Cardiac muscle cell (in vitro differentiated cells and primary cell): ENCODE data around the gene WWP2. TPM values are rescaled to one million over a fixed set of nuclear protein-coding genes. Genes with fewer than 3 reads are reported as not detected.

Source experiments
- DNase-seq, 2 donors: peaks; one replicate each; pipeline versions ENCODE4 v3.0.0 to v3.0.0-alpha.2; 2010 to 2017; ENCODE audit warnings: low read depth in 1 of 2, low spot score in 1 of 2
- H3K27ac ChIP-seq: fragments of 200-600 bp; sonication (generic); 2 replicates; pipeline ENCODE4 v1.5.1; 2016
- H3K27me3 ChIP-seq: fragments of 200-600 bp; sonication (generic); 2 replicates; pipeline ENCODE4 v1.6.0; 2016; ENCODE audit warnings: control low read depth
- H3K36me3 ChIP-seq: fragments of 200-600 bp; sonication (generic); 2 replicates; pipeline ENCODE4 v1.5.1; 2016; ENCODE audit warnings: control low read depth
- H3K4me1 ChIP-seq: fragments of 200-600 bp; sonication (generic); 2 replicates; pipeline ENCODE4 v1.8.1; 2017; ENCODE audit warnings: low read depth, mild to moderate bottlenecking, mixed run types
- H3K4me3 ChIP-seq: fragments of 200-600 bp; sonication (generic); 2 replicates; pipeline ENCODE4 v1.5.1; 2016; ENCODE audit warnings: mild to moderate bottlenecking
- H3K9me3 ChIP-seq: fragments of 200-600 bp; sonication (generic); 2 replicates; pipeline ENCODE4 v1.5.1; 2017; ENCODE audit warnings: low read depth, mild to moderate bottlenecking, control low read depth
- polyA plus RNA-seq: library from polyadenylated mRNA; unstranded; fragments of >200 nt; fragmentation: Nextera tagmentation; extraction: Ambion mirVana; gene quantifications from 2 replicates; pipeline ENCODE4 v1.2.1, GENCODE V29; 2016
- total RNA-seq: library from RNA; depleted of rRNA; stranded (reverse); fragments of >200 nt; gene quantifications from 2 replicates; pipeline ENCODE4 v1.2.3, GENCODE V29; 2016
- TF ChIP-seq, protein P1 (sequence below): IDR thresholded peaks from 2 replicates; pipeline ENCODE4 v1.5.1; 2012; ENCODE audit warnings: low read depth, mild to moderate bottlenecking, low read length

WWP2 gene
- total and polyA plus RNA-seq, 2 experiments from 2014 or later = 21.3 to 27.8 TPM

DNA sequence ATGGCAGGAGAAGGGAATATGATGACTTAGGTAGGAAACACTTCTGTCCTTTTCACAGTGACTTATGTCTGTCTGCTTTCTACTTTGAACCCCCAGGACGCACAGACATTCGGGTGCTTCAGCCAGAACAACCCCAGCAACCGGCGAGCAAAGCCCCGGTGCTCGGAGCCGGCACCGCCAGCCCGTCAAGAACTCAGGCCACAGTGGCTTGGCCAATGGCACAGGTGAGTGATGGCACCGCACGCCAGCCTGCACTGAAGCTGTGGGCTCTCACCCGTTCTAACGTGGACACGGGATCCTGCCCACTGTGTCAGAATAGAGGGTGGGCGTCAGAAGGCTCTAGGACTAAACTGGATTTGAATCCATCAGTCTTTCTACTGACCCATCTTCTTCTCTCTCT, 109.6 kb downstream of the WWP2 start:
- Histone ChIP-seq H3K4me3 (no peak overlapping the region), H3K4me1 (no peaks in the 10 kb centered on the region), H3K27me3 (no peaks in the 10 kb centered on the region), H3K27ac (no peak overlapping the region), H3K36me3 (peaks cover 4% of the 10 kb centered on the region), H3K9me3 (peaks cover 3% of the 10 kb centered on the region)
- DNase-seq = no peak
- TF ChIP-seq, protein P1, sequence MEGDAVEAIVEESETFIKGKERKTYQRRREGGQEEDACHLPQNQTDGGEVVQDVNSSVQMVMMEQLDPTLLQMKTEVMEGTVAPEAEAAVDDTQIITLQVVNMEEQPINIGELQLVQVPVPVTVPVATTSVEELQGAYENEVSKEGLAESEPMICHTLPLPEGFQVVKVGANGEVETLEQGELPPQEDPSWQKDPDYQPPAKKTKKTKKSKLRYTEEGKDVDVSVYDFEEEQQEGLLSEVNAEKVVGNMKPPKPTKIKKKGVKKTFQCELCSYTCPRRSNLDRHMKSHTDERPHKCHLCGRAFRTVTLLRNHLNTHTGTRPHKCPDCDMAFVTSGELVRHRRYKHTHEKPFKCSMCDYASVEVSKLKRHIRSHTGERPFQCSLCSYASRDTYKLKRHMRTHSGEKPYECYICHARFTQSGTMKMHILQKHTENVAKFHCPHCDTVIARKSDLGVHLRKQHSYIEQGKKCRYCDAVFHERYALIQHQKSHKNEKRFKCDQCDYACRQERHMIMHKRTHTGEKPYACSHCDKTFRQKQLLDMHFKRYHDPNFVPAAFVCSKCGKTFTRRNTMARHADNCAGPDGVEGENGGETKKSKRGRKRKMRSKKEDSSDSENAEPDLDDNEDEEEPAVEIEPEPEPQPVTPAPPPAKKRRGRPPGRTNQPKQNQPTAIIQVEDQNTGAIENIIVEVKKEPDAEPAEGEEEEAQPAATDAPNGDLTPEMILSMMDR = no peak

DNA sequence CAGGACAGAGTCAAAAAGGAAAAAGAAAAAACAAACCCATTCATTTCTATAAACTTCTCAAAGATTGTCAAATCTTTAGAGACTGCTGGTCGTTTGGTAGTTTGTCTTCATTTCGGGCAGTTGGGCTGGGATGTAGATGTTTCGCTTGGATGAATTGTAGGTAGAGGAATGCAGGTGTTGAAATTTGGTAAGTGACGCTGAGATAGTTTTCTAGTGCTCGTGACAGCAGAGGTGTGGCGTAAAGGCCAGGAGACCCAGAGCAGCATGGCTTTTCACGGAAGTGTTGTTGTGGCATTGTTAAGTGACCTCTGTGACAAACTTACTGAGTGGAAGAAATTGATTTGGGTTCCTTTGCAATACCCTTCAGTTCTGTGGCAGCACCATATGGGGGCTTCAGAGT, 110.8 kb downstream of the WWP2 start:
- H3K4me1 ChIP-seq = no peaks in the 10 kb centered on the region
- peaks cover 4% of the 10 kb centered on the region for H3K9me3 ChIP-seq
- TF ChIP-seq, protein P1 = no peak
- H3K27me3 ChIP-seq = no peaks in the 10 kb centered on the region
- no peak overlapping the region for H3K27ac ChIP-seq
- DNase-seq = no peak
- no peak overlapping the region for H3K4me3 ChIP-seq
- H3K36me3 ChIP-seq = peaks cover 4% of the 10 kb centered on the region

- TF ChIP-seq, protein P1 = no peak
- no peak overlapping the region for H3K27ac ChIP-seq
Observed at GRCh38 chr16:69873783-69874182, 111.7 kb downstream of the WWP2 start.

DNA sequence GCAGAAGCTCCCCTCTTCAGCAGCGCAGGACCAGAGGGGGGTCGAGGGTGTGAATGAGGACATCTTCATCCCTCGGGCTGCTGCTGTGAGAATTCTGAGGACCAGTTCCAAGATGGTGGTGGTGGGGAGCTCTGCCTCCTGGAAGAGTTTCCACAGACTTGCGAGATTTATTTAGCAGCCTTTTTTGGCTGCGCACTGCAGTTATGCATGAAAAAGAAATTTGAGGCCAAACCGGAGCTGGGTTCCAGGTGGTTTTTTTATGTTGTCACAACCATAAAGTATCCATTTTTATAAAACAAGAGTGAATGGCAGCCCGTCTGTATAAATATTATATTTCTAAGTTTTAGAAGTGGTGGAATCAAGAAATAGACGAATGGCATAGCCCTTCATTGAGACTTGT, 112.1 kb downstream of the WWP2 start:
- Histone ChIP-seq H3K9me3 (peaks cover 4% of the 10 kb centered on the region), H3K27ac (no peak overlapping the region), H3K27me3 (no peaks in the 10 kb centered on the region), H3K36me3 (peaks cover 4% of the 10 kb centered on the region), H3K4me1 (no peaks in the 10 kb centered on the region), H3K4me3 (no peak overlapping the region)
- DNase-seq = no peak
- TF ChIP-seq, protein P1 = no peak

More at GRCh38 chr16:69873783-69874182, 111.7 kb downstream of the WWP2 start:
- Histone ChIP-seq H3K4me1 (no peaks in the 10 kb centered on the region), H3K9me3 (peaks cover 4% of the 10 kb centered on the region), H3K4me3 (no peak overlapping the region), H3K27me3 (no peaks in the 10 kb centered on the region), H3K36me3 (peaks cover 4% of the 10 kb centered on the region)
- no peak for DNase-seq

DNA sequence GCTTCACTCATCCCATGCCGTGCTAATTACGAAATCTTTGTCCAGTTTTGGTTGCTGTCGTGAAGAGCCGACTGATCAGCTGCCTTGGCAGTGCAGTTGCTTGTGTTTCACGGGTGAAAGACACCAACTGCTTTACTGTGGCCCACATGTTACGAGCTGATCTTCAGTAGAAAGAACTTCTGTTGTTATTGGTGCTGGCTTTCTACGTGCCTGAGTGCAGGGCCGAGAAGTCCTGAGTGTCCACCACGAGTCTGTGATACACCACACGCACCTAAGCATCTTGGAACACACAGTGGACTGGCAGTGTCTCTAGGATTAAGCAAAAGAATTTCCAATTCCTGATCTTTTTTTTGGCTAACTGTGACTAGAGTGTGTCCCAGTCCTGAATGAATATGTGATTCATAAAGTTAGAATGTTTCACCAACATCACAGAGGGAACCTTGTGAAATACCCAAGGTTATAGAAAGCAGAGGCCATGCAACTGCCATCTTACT, 118.6 kb downstream of the WWP2 start:
- Histone ChIP-seq H3K9me3 (peaks cover 4% of the 10 kb centered on the region), H3K4me1 (no peaks in the 10 kb centered on the region), H3K36me3 (no peaks in the 10 kb centered on the region), H3K4me3 (no peak overlapping the region), H3K27me3 (no peaks in the 10 kb centered on the region), H3K27ac (peak overlapping the region; percentile 66)
- peak in 1 of 2 donors; percentile 40 for DNase-seq
- TF ChIP-seq, protein P1 = no peak
